ENCODE results near the gene CCDC51.

CCDC51 gene

DNA sequence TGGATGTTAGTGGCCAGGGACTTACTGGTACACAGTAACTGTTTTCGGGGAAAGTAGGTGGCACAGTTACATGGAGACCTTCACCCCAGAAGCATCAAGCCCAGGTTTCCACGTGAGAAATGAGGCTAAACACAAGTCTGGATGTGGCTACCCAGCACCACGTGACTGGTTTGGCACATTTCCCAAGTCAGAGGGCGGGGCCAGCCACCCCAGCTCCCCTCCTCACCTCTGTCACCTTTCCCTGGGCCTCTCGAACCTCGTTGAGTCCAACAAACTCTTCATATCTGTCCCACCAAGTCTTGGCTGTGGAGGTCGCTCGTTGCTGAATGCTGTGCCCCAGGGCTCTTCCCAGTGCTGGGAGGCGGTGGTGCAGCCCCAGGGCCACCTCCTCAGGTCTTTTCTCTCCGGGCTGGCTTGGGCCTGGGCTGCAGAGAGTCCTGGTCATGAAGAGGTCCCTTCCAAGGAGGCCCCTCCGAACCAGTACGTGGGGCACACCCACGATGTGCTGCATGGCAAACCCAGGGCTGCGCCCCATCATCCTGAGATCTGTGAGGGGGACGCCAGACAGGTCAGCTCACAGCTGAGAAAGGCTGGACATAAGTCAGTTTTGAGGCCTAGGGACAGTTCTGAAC lies 5.2 kb downstream of the CCDC51 start:
- DNase-seq (ENCODE audit: low read depth in 2 of 2) = no peak

- no peak for DNase-seq (ENCODE audit: low read depth in 2 of 2)
These were observed 6.3 kb downstream of the CCDC51 start for GRCh38 chr3:48433472-48434118.

GRCh38 chr3:48432411-48433371 lies 7.2 kb downstream of the CCDC51 start:
- DNase-seq (ENCODE audit: low read depth in 2 of 2) = no peak

DNA sequence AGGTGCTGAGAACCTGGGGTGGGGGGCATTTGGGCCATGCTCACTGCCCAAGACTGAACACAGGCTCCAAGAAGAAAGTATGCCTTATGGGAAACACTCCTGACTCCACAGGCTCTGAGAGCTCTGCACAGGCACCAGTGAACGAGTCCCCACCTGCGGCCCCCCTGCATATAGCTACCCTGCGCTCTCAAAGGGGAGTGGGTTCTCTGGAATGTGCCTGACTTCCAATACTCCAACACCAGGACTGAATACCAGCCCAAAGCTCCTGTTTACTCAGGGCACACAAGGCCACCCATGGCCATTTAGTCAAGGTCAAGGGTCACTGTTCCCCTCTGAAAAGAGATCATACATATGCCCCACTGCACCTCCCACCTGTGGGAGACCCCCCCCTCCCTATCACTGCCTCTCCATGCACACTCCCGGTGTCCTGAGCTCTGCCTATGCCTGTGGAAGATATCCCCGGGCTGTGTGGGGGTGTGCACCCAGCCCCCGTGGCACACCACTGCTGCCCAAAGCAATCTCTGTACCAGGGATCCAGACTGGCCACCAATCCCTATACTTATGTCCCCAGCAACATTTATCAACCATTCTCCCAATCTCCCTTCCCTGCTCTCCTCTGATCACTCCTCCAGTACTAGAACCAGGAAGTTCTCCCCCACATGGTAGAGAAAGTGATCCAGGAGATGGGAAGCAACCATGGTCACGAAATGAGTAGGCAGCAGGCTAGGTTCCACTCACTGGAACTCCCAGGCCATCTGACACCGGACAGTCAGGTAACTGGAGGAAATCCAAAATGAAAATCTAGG lies 8.5 kb downstream of the CCDC51 start:
- no peak for DNase-seq (ENCODE audit: low read depth in 2 of 2)

GRCh38 chr3:48430708-48431101 lies 9.2 kb downstream of the CCDC51 start:
- no peak for DNase-seq (ENCODE audit: low read depth in 2 of 2)

GRCh38 chr3:48429960-48430707 lies 9.8 kb downstream of the CCDC51 start, which contains the start of gene PLXNB1:
Gene PLXNB1 (minus strand): TSS chr3:48430086. CDS start chr3:48424611, 5,475 bp downstream.
- no peak for DNase-seq (ENCODE audit: low read depth in 2 of 2)

- DNase-seq (ENCODE audit: low read depth in 2 of 2) = peak; percentile 52 to 57
These were observed 10.5 kb downstream of the CCDC51 start for GRCh38 chr3:48429317-48429959.

GRCh38 chr3:48428572-48429316 lies 11.2 kb downstream of the CCDC51 start:
- no peak for DNase-seq (ENCODE audit: low read depth in 2 of 2)

DNA sequence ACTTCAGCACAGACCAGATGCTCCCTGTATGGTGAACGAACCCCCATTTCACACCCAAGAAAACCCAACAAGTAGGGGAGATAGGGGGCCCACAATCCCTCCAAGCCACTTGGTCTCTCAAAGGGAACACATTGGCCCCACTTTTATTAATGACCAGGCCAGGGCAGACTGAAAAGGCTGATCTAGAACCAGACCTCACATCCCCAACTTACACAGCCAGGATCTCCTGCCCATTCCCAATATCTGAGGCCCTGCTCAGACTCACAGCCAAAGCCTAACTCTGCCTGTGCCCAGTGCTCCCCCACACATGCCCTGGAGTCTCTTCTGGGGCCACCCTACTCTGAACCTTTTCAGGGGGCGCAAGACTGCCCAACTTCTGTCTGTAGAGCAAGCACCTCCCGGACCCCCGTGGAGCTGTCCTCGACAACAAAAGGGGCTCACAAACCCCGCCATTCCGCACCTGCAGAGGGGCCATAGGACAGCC lies 11.8 kb downstream of the CCDC51 start:
- DNase-seq (ENCODE audit: low read depth in 2 of 2) = no peak

GRCh38 chr3:48427630-48427962 lies 12.3 kb downstream of the CCDC51 start:
- no peak for DNase-seq (ENCODE audit: low read depth in 2 of 2)

GRCh38 chr3:48426944-48427629 lies 12.8 kb downstream of the CCDC51 start:
- no peak for DNase-seq (ENCODE audit: low read depth in 2 of 2)

GRCh38 chr3:48426401-48426909 lies 13.5 kb downstream of the CCDC51 start:
- no peak for DNase-seq (ENCODE audit: low read depth in 2 of 2)

DNA sequence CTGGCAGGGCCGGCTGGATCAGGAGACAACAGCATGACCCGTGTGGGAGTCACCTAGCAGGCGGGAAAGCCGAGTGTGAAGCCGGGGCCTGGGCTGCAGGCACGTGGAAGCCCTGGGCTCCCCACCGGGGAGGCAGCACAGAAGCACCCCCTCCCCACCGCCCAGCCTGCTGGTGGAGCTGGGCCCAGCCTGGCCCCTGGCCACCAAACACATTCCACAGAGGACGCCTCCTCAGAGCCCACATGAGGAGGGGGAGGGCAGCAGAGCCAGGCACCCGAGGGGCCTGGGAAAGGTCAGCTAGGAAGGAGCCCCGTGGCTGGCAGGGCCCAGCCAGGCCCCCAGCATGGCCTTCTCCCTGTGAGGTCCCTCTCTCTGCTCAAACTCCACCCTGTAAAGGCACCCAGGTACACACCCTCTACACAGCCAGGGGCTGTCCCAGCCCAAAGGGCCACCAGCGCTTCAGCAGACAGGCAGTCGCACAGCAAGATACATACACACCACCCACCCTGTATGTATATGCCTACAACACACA lies 14.6 kb downstream of the CCDC51 start:
- DNase-seq (ENCODE audit: low read depth in 2 of 2) = no peak

DNA sequence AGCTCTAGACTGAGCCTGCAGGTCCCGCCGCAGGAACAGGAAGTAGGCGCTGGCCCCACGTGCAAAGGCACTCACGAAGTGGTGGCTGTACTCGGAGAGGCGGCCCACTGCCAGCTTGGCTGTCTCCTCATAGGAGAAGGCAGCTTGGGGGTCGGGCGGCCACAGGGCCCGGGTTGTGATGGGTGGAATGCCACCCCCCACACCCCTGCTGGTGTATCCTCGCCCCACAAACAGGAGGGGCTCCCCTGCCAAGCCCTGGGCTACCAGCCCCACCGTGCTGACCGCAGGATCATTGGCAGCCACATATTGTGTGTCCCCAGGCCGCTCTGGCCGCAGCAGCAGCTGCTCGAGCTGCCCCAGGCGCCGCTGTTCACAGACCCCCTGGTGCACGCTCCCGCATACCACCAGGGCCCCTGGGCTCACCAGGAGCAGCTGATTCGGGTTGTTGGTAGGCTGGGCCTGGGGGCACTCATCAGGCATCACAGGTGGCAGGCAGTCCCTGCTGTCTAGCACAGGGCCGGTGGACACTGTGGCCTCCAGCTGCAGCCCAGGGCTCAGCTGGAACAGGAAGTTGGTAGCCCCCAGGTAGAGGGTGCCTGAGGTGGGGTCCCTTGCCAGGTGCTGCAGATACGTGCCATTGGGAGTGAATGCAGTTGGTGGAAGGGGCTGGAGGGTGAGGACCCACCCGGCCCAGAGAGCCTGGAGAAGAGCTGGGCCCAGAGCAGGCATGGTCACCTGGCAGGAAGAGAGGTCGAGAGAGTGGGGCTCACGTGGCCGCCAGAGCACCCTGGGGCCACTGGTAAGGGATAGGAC lies 15.8 kb downstream of the CCDC51 start:
- no peak for DNase-seq (ENCODE audit: low read depth in 2 of 2)

- DNase-seq (ENCODE audit: low read depth in 2 of 2) = no peak
These were observed 16.6 kb downstream of the CCDC51 start for GRCh38 chr3:48423241-48423882.

DNA sequence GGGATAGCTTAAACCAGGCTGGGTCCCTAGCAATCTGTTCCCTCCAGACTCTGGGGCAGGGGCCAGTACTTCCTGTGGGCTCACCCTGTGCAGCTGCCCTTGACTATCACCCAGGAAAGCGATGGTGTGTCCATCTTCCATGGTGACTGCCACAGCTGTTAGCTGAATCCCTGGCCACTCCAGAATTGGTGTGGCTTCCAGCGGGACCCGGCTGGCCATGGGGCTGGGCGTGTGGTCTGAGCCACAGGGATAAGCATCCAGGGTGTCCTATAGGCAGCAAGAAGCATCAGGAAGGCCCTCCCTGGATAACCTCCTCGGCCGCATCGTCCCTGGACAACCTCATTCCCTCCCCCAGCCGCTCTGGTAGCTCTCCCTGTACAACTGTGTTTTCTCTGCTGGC lies 17.2 kb downstream of the CCDC51 start:
- no peak for DNase-seq (ENCODE audit: low read depth in 2 of 2)

DNA sequence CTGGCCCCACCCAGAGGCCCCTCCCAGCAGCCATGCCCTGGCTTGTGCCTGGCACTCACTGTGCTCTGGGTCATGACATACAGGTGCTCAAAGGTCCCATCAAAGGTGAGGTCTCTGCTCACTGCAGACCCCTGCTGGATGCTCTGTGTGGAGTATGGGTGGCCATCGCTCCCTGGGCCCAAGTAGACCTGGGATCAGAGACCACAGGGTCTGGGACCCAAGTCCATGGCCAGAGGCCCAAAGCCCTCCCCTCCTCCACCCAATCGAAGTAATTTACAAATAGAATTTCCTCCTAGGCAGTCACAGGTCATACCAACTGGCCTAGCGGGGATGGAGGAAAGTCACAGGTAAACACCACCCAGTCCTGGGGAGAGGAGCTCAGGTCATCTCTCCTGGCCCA lies 17.6 kb downstream of the CCDC51 start:
- DNase-seq (ENCODE audit: low read depth in 2 of 2) = no peak

All from stimulated activated CD4-positive, alpha-beta T cell treated with anti-CD3 and anti-CD28 coated beads, Interleukin-1b, Interleukin-23, amount 100 ng/mL, for 4 hours (primary cell).